Metanephros (tissue), 2 donors: ENCODE data around the gene TBC1D13. TPM values are rescaled to one million over a fixed set of nuclear protein-coding genes. Genes with fewer than 3 reads are reported as not detected.

Source experiments
- small RNA-seq: library from RNA; depleted of rRNA; stranded (forward); fragments of <200 nt; gene quantifications from one replicate; pipeline ENCODE3, GENCODE V24; 2014; ENCODE audit warnings: low replicate concordance
- total RNA-seq: library from RNA; depleted of rRNA; stranded (reverse); fragments of >200 nt; gene quantifications from one replicate; pipeline ENCODE4 v1.2.3, GENCODE V29; 2014

TBC1D13 gene
- total RNA-seq: 18.7 TPM

GRCh38 chr9:128786681-128787601 is at the start of gene TBC1D13:
Gene TBC1D13, plus strand, starts transcription at chr9:128787253. Its CDS starts 101 bp downstream, at chr9:128787354.

GRCh38 chr9:128771745-128772519 is 15.1 kb upstream of the TBC1D13 start, which contains the start of gene ZER1:
Gene ZER1, minus strand, starts transcription at chr9:128771927. Its CDS starts 16,362 bp downstream, at chr9:128755565.

GRCh38 chr9:128818099-128818838 is 31.2 kb downstream of the TBC1D13 start, which contains the start of gene ENDOG:
Gene ENDOG, plus strand, starts transcription at chr9:128818500. Its CDS starts 185 bp downstream, at chr9:128818685.

GRCh38 chr9:128829477-128830251 is 42.6 kb downstream of the TBC1D13 start, which contains the start of gene SPOUT1:
Gene SPOUT1, minus strand, starts transcription at chr9:128829794. Its CDS starts 14 bp downstream, at chr9:128829780.

Small RNAs within 50 kb of the gene (small RNA-seq; reads per million reads assigned to genes)
- not detected for gene RF00017

Other genes starting within 250 kb of the TBC1D13 start
- 573 TPM for gene SPTAN1, start 234.7 kb upstream of the TBC1D13 start, total RNA-seq
- 73.6 TPM for gene DYNC2I2, start 130.4 kb upstream of the TBC1D13 start, total RNA-seq
- 203 TPM for gene SET, start 98.0 kb upstream of the TBC1D13 start, total RNA-seq
- gene PKN3, start 84.8 kb upstream of the TBC1D13 start, total RNA-seq: 6.1 TPM
- 44.6 TPM for gene ZDHHC12, start 63.1 kb upstream of the TBC1D13 start, total RNA-seq
- 49.2 TPM for gene ZER1, start 15.3 kb upstream of the TBC1D13 start, total RNA-seq
- 20.0 TPM for gene ENDOG, start 31.2 kb downstream of the TBC1D13 start, total RNA-seq
- gene SPOUT1, start 42.5 kb downstream of the TBC1D13 start, total RNA-seq: 28.6 TPM
- 14.1 TPM for gene KYAT1, start 94.7 kb downstream of the TBC1D13 start, total RNA-seq
- 28.1 TPM for gene LRRC8A, start 94.9 kb downstream of the TBC1D13 start, total RNA-seq
- 41.6 TPM for gene PHYHD1, start 133.7 kb downstream of the TBC1D13 start, total RNA-seq
- gene DOLK, start 160.3 kb downstream of the TBC1D13 start, total RNA-seq: 12.2 TPM
- gene NUP188, start 160.4 kb downstream of the TBC1D13 start, total RNA-seq: 48.5 TPM
- 55.9 TPM for gene SH3GLB2, start 241.1 kb downstream of the TBC1D13 start, total RNA-seq
- gene MIGA2, start 249.4 kb downstream of the TBC1D13 start, total RNA-seq: 28.7 TPM